Activated T-cell treated with anti-CD3 and anti-CD28 coated beads, Interleukin-2, amount 50 U/mL, for 72 hours (primary cell): Measurements from ENCODE around the gene LAPTM4A. TPM values are rescaled to one million over a fixed set of nuclear protein-coding genes. Genes with fewer than 3 reads are reported as not detected.

Experiments used
- ATAC-seq, 2 donors: fragments of 150-1000 bp; cut with Tn5 transposase; replicated peaks in 1 of 2; 2 replicates each; pipeline ENCODE4 v1.10.0; 2021; ENCODE audit warnings: moderate library complexity in 2 of 2, mild to moderate bottlenecking in 1 of 2
- DNase-seq, 2 donors: peaks; one replicate each; pipeline ENCODE4 v3.0.0; 2021 to 2022; ENCODE audit warnings: mixed read lengths in 1 of 2
- H3K27ac Mint-ChIP-seq: one replicate; pipeline ENCODE4 v1.8.0; 2022; ENCODE audit warnings: mild to moderate bottlenecking, moderate library complexity, mixed read lengths
- H3K27me3 Mint-ChIP-seq: one replicate; pipeline ENCODE4 v1.8.0; 2022; ENCODE audit warnings: low read depth, mixed read lengths
- H3K36me3 Mint-ChIP-seq, 2 donors: one replicate each; pipeline ENCODE4 v1.8.0; 2022; ENCODE audit warnings: mixed read lengths in 2 of 2, mild to moderate bottlenecking in 1 of 2; ENCODE audit not compliant: insufficient read depth in 2 of 2
- H3K4me1 Mint-ChIP-seq: one replicate; pipeline ENCODE4 v1.8.0; 2022; ENCODE audit warnings: low read depth, mixed read lengths
- H3K4me3 Mint-ChIP-seq, 2 donors: one replicate each; pipeline ENCODE4 v1.8.0; 2022; ENCODE audit warnings: mild to moderate bottlenecking in 2 of 2, mixed read lengths in 2 of 2, moderate library complexity in 2 of 2
- H3K9me3 Mint-ChIP-seq, 2 donors: one replicate each; pipeline ENCODE4 v1.8.0; 2022; ENCODE audit warnings: mixed read lengths in 2 of 2
- total RNA-seq, 2 donors: library from RNA; stranded (reverse); gene quantifications; one replicate each; pipeline ENCODE4 v1.2.3, GENCODE V29; 2022

Gene LAPTM4A
- total RNA-seq, 2 donors from 2014 or later = 26.0 to 33.3 TPM

- Mint-ChIP-seq H3K27me3 (no peaks in the 10 kb centered on the region), H3K27ac (peak overlapping the region; percentile 3)
- DNase-seq = no peak
Measured at GRCh38 chr2:20035955-20036666, 15.3 kb downstream of the LAPTM4A start.

GRCh38 chr2:20034821-20035220 lies 16.6 kb downstream of the LAPTM4A start:
- Mint-ChIP-seq H3K4me3 (no peak overlapping the region), H3K4me1 (no peaks in the 10 kb centered on the region), H3K9me3 (peaks cover 0 to 6% of the 10 kb centered on the region in 2 donors), H3K36me3 (peaks cover 16 to 37% of the 10 kb centered on the region in 2 donors), H3K27ac (no peak overlapping the region), H3K27me3 (no peaks in the 10 kb centered on the region)
- ATAC-seq (no peak), DNase-seq (no peak)

More at GRCh38 chr2:20035955-20036666, 15.3 kb downstream of the LAPTM4A start:
- Mint-ChIP-seq H3K9me3 (no peaks in the 10 kb centered on the region), H3K36me3 (peaks cover 7 to 31% of the 10 kb centered on the region in 2 donors), H3K4me3 (no peak overlapping the region), H3K4me1 (no peaks in the 10 kb centered on the region)
- no peak for ATAC-seq

GRCh38 chr2:20034218-20034617 lies 17.2 kb downstream of the LAPTM4A start:
- Mint-ChIP-seq H3K4me3 (no peak overlapping the region), H3K4me1 (no peaks in the 10 kb centered on the region), H3K36me3 (peaks cover 18 to 43% of the 10 kb centered on the region in 2 donors), H3K27me3 (no peaks in the 10 kb centered on the region), H3K27ac (no peak overlapping the region), H3K9me3 (peaks cover 0 to 6% of the 10 kb centered on the region in 2 donors)
- no peak for ATAC-seq
- DNase-seq = no peak

- H3K36me3 Mint-ChIP-seq = peaks cover 23 to 50% of the 10 kb centered on the region in 2 donors
- H3K4me1 Mint-ChIP-seq = no peaks in the 10 kb centered on the region
- no peaks in the 10 kb centered on the region for H3K27me3 Mint-ChIP-seq
- H3K4me3 Mint-ChIP-seq = no peak overlapping the region
- H3K9me3 Mint-ChIP-seq = peaks cover 0 to 6% of the 10 kb centered on the region in 2 donors
- H3K27ac Mint-ChIP-seq = no peak overlapping the region
- ATAC-seq (no peak), DNase-seq (no peak)
Measured at GRCh38 chr2:20033322-20033721, 18.1 kb downstream of the LAPTM4A start.

- no peaks in the 10 kb centered on the region for H3K4me1 Mint-ChIP-seq
- peaks cover 19 to 41% of the 10 kb centered on the region in 2 donors for H3K36me3 Mint-ChIP-seq
- no peak overlapping the region for H3K4me3 Mint-ChIP-seq
- no peaks in the 10 kb centered on the region for H3K27me3 Mint-ChIP-seq
- DNase-seq = no peak
- H3K27ac Mint-ChIP-seq = no peak overlapping the region
- ATAC-seq = no peak
- peaks cover 0 to 6% of the 10 kb centered on the region in 2 donors for H3K9me3 Mint-ChIP-seq
Measured at GRCh38 chr2:20030224-20030623, 21.2 kb downstream of the LAPTM4A start.

- H3K9me3 Mint-ChIP-seq = peaks cover under 1 to 6% of the 10 kb centered on the region in 2 donors
- no peak overlapping the region for H3K27ac Mint-ChIP-seq
- no peaks in the 10 kb centered on the region for H3K4me1 Mint-ChIP-seq
- peaks cover 19 to 36% of the 10 kb centered on the region in 2 donors for H3K36me3 Mint-ChIP-seq
- ATAC-seq (no peak), DNase-seq (no peak)
- no peaks in the 10 kb centered on the region for H3K27me3 Mint-ChIP-seq
- H3K4me3 Mint-ChIP-seq = no peak overlapping the region
Measured at GRCh38 chr2:20027705-20028434, 23.6 kb downstream of the LAPTM4A start.

GRCh38 chr2:20027260-20027677 lies 24.2 kb downstream of the LAPTM4A start:
- Mint-ChIP-seq H3K36me3 (peaks cover 19 to 33% of the 10 kb centered on the region in 2 donors), H3K9me3 (peaks cover 1 to 6% of the 10 kb centered on the region in 2 donors), H3K27me3 (no peaks in the 10 kb centered on the region), H3K27ac (no peak overlapping the region), H3K4me3 (no peak overlapping the region), H3K4me1 (no peaks in the 10 kb centered on the region)
- ATAC-seq (no peak), DNase-seq (no peak)

- Mint-ChIP-seq H3K27ac (no peak overlapping the region), H3K4me3 (no peak overlapping the region), H3K36me3 (peaks cover 16 to 37% of the 10 kb centered on the region in 2 donors), H3K4me1 (no peaks in the 10 kb centered on the region), H3K27me3 (no peaks in the 10 kb centered on the region), H3K9me3 (peaks cover 11 to 14% of the 10 kb centered on the region in 2 donors)
- DNase-seq (no peak), ATAC-seq (no peak)
Measured at GRCh38 chr2:20025065-20025786, 26.2 kb downstream of the LAPTM4A start.

GRCh38 chr2:20023688-20024087 lies 27.7 kb downstream of the LAPTM4A start:
- DNase-seq (no peak), ATAC-seq (peak in 1 of 2 donors; percentile 30)
- peaks cover 11 to 14% of the 10 kb centered on the region in 2 donors for H3K9me3 Mint-ChIP-seq
- no peak overlapping the region for H3K27ac Mint-ChIP-seq
- H3K4me1 Mint-ChIP-seq = no peaks in the 10 kb centered on the region
- H3K36me3 Mint-ChIP-seq = peaks cover 7 to 27% of the 10 kb centered on the region in 2 donors
- no peak overlapping the region for H3K4me3 Mint-ChIP-seq
- H3K27me3 Mint-ChIP-seq = no peaks in the 10 kb centered on the region

GRCh38 chr2:20021405-20022009 lies 29.9 kb downstream of the LAPTM4A start:
- ATAC-seq = no peak
- Mint-ChIP-seq H3K27me3 (no peaks in the 10 kb centered on the region), H3K4me3 (no peak overlapping the region), H3K4me1 (no peaks in the 10 kb centered on the region), H3K36me3 (peaks cover 6 to 18% of the 10 kb centered on the region in 2 donors), H3K9me3 (peaks cover 11 to 14% of the 10 kb centered on the region in 2 donors), H3K27ac (no peak overlapping the region)
- DNase-seq = no peak

- no peaks in the 10 kb centered on the region for H3K4me1 Mint-ChIP-seq
- H3K9me3 Mint-ChIP-seq = peaks cover 11 to 14% of the 10 kb centered on the region in 2 donors
- peaks cover 6 to 18% of the 10 kb centered on the region in 2 donors for H3K36me3 Mint-ChIP-seq
- peaks cover under 1% of the 10 kb centered on the region for H3K27me3 Mint-ChIP-seq
- no peak overlapping the region for H3K27ac Mint-ChIP-seq
- no peak for DNase-seq
- ATAC-seq = no peak
- H3K4me3 Mint-ChIP-seq = no peak overlapping the region
Measured at GRCh38 chr2:20019747-20020146, 31.7 kb downstream of the LAPTM4A start.

- H3K4me3 Mint-ChIP-seq = no peak overlapping the region
- no peak for DNase-seq
- peaks cover 6 to 20% of the 10 kb centered on the region in 2 donors for H3K36me3 Mint-ChIP-seq
- no peak overlapping the region for H3K27ac Mint-ChIP-seq
- no peaks in the 10 kb centered on the region for H3K4me1 Mint-ChIP-seq
- H3K27me3 Mint-ChIP-seq = peaks cover 11% of the 10 kb centered on the region
- peaks cover 11 to 14% of the 10 kb centered on the region in 2 donors for H3K9me3 Mint-ChIP-seq
- ATAC-seq = no peak
Measured at GRCh38 chr2:20018601-20019152, 32.8 kb downstream of the LAPTM4A start.
